H1 (cell line): Measurements from ENCODE around the gene RAB30. TPM values are rescaled to one million over a fixed set of nuclear protein-coding genes. Genes with fewer than 3 reads are reported as not detected.

ENCODE experiments used
- CTCF ChIA-PET: fragments of 300-600 bp; sonication (Branson Sonifier 250); formaldehyde crosslinking; loops from one replicate; lab custom pipeline; 2021; ENCODE audit not compliant: partially characterized antibody; lab: Charles Lee
- POLR2A ChIA-PET: fragments of 300-600 bp; sonication (Branson Sonifier 250); formaldehyde crosslinking; loops from one replicate; lab custom pipeline; 2021; ENCODE audit warnings: inconsistent platforms; ENCODE audit not compliant: partially characterized antibody; lab: Charles Lee
- DNase-seq, 2 experiments: peaks; one replicate each; pipeline versions ENCODE4 v3.0.0 to v3.0.0-alpha.2; 2010 to 2022; ENCODE audit warnings: low spot score in 2 of 2, low read depth in 1 of 2, mixed read lengths in 1 of 2
- FAIRE-seq: peaks from 2 replicates; lab custom pipeline; 2011; peaks lifted over from hg19 to GRCh38; lab: Jason Lieb, UNC
- H2AFZ ChIP-seq: 2 replicates; pipeline ENCODE4 v1.8.1; 2012; ENCODE audit warnings: low read length, inconsistent platforms
- H2AK5ac ChIP-seq: 2 replicates; pipeline ENCODE4 v1.6.1; 2013; ENCODE audit warnings: low read depth, low read length
- H2BK120ac ChIP-seq: replicated peaks from 2 replicates; pipeline ENCODE3; 2013; ENCODE audit warnings: low read depth, low read length, inconsistent platforms
- H2BK12ac ChIP-seq: 2 replicates; pipeline ENCODE4 v1.6.1; 2013; ENCODE audit warnings: low read depth, low read length
- H2BK15ac ChIP-seq: 2 replicates; pipeline ENCODE4 v1.6.1; 2013; ENCODE audit warnings: low read length
- H2BK20ac ChIP-seq: 2 replicates; pipeline ENCODE4 v1.6.1; 2013; ENCODE audit warnings: low read length
- H2BK5ac ChIP-seq: 2 replicates; pipeline ENCODE4 v1.6.1; 2013; ENCODE audit warnings: low read depth, low read length
- H3K14ac ChIP-seq: 2 replicates; pipeline ENCODE4 v1.6.1; 2013; ENCODE audit warnings: inconsistent platforms; ENCODE audit not compliant: insufficient read length
- H3K18ac ChIP-seq: 2 replicates; pipeline ENCODE4 v1.6.1; 2013; ENCODE audit warnings: low read length; ENCODE audit errors: extremely low read depth
- H3K23ac ChIP-seq: 2 replicates; pipeline ENCODE4 v1.6.1; 2013; ENCODE audit warnings: inconsistent platforms; ENCODE audit not compliant: insufficient read length
- H3K23me2 ChIP-seq: 2 replicates; pipeline ENCODE4 v1.6.1; 2013; ENCODE audit warnings: low read depth, low read length
- H3K27ac ChIP-seq: 2 replicates; pipeline ENCODE4 v1.6.1; 2011; ENCODE audit warnings: low read depth, low read length, inconsistent platforms
- H3K27me3 ChIP-seq, 4 experiments: replicated peaks in 1 of 4; 1 replicate in 1 of 4; 2 replicates in 3 of 4; pipeline versions ENCODE4 v1.6.1 to v1.8.1; 2011 to 2013; ENCODE audit warnings: low read length in 3 of 4, mild to moderate bottlenecking in 3 of 4, inconsistent platforms in 2 of 4, mixed read lengths in 2 of 4, moderate library complexity in 1 of 4; ENCODE audit not compliant: control insufficient read depth in 3 of 4, insufficient read depth in 3 of 4; ENCODE audit errors: extremely low read depth in 1 of 4
- H3K36me3 ChIP-seq, 4 experiments: 2 replicates each; pipeline versions ENCODE4 v1.6.1 to v1.8.1; 2011 to 2013; ENCODE audit warnings: mild to moderate bottlenecking in 4 of 4, low read length in 3 of 4, moderate library complexity in 2 of 4, control low read depth in 1 of 4, inconsistent platforms in 1 of 4; ENCODE audit not compliant: insufficient read depth in 4 of 4, control insufficient read depth in 2 of 4
- H3K4ac ChIP-seq: replicated peaks from 2 replicates; pipeline ENCODE3; 2013; ENCODE audit warnings: low read length, low read depth, mixed read lengths, inconsistent platforms; ENCODE audit not compliant: insufficient read length
- H3K4me1 ChIP-seq, 4 experiments: replicated peaks in 1 of 4; 1 replicate in 1 of 4; 2 replicates in 3 of 4; pipeline versions ENCODE4 v1.6.1 to v1.8.1; 2011 to 2013; ENCODE audit warnings: low read length in 3 of 4, inconsistent platforms in 2 of 4, mixed read lengths in 1 of 4; ENCODE audit not compliant: insufficient read depth in 4 of 4, control insufficient read depth in 3 of 4
- H3K4me2 ChIP-seq, 2 experiments: 2 replicates each; pipeline versions ENCODE4 v1.6.1 to v1.8.1; 2011 to 2013; ENCODE audit warnings: low read depth in 2 of 2, low read length in 2 of 2, control low read depth in 1 of 2, inconsistent platforms in 1 of 2, mild to moderate bottlenecking in 1 of 2; ENCODE audit not compliant: insufficient read depth in 1 of 2
- H3K4me3 ChIP-seq, 4 experiments: fragments of 200-600, 300-600 bp in 1 of 4; sonication (generic), shearing (Covaris generic), sonication (Bioruptor Twin) in 1 of 4; 2 replicates each; pipeline versions ENCODE4 v1.5.1 to v1.8.1; 2011 to 2016; ENCODE audit warnings: low read length in 4 of 4, low read depth in 3 of 4, control low read depth in 2 of 4, inconsistent platforms in 2 of 4, mild to moderate bottlenecking in 2 of 4, mixed read lengths in 1 of 4, moderate library complexity in 1 of 4; ENCODE audit not compliant: insufficient read depth in 2 of 4; ENCODE audit errors: extremely low read depth in 1 of 4
- H3K56ac ChIP-seq: replicated peaks from 2 replicates; pipeline ENCODE3; 2013; ENCODE audit warnings: low read depth, mild to moderate bottlenecking, mixed read lengths, low read length, inconsistent platforms; ENCODE audit not compliant: insufficient read length
- H3K79me1 ChIP-seq: 2 replicates; pipeline ENCODE4 v1.6.1; 2013; ENCODE audit warnings: low read depth, low read length, control low read depth
- H3K79me2 ChIP-seq, 2 experiments: 2 replicates each; pipeline versions ENCODE4 v1.6.1 to v1.8.1; 2012 to 2013; ENCODE audit warnings: low read length in 2 of 2, mild to moderate bottlenecking in 2 of 2, inconsistent platforms in 1 of 2; ENCODE audit not compliant: insufficient read depth in 2 of 2, control insufficient read depth in 1 of 2
- H3K9ac ChIP-seq, 4 experiments: replicated peaks in 1 of 4; 1 replicate in 1 of 4; 2 replicates in 3 of 4; pipeline versions ENCODE4 v1.6.1 to v1.8.1; 2011 to 2013; ENCODE audit warnings: low read depth in 3 of 4, low read length in 3 of 4, control low read depth in 2 of 4, mild to moderate bottlenecking in 2 of 4, moderate library complexity in 2 of 4, inconsistent platforms in 1 of 4; ENCODE audit errors: extremely low read depth in 1 of 4
- H3K9me3 ChIP-seq, 2 experiments: 2 replicates each; pipeline versions ENCODE4 v1.6.1 to v1.8.1; 2012 to 2013; ENCODE audit warnings: mild to moderate bottlenecking in 2 of 2, moderate library complexity in 2 of 2, control low read depth in 1 of 2, inconsistent platforms in 1 of 2, low read depth in 1 of 2, low read length in 1 of 2, mixed read lengths in 1 of 2; ENCODE audit not compliant: insufficient read depth in 2 of 2
- H4K20me1 ChIP-seq, 2 experiments: replicated peaks in 1 of 2; 2 replicates each; pipeline versions ENCODE3 to v1.8.1; 2011 to 2013; ENCODE audit warnings: inconsistent platforms in 2 of 2, low read length in 2 of 2, mild to moderate bottlenecking in 1 of 2; ENCODE audit not compliant: insufficient read depth in 2 of 2, control insufficient read depth in 1 of 2
- H4K5ac ChIP-seq: 2 replicates; pipeline ENCODE4 v1.6.1; 2013; ENCODE audit warnings: low read length, low read depth, mixed read lengths, inconsistent platforms; ENCODE audit not compliant: insufficient read length
- H4K8ac ChIP-seq: 2 replicates; pipeline ENCODE4 v1.8.0; 2013; ENCODE audit warnings: mild to moderate bottlenecking, moderate library complexity, low read length, inconsistent platforms; ENCODE audit not compliant: insufficient read depth; ENCODE audit errors: extremely low read depth
- H4K91ac ChIP-seq: replicated peaks from 2 replicates; pipeline ENCODE3; 2013; ENCODE audit warnings: low read length, mixed read lengths, inconsistent platforms; ENCODE audit not compliant: insufficient read length
- HDAC2 ChIP-seq, 2 experiments: fragments of 300-600 bp in 1 of 2; sonication (generic) in 1 of 2; IDR thresholded peaks; 2 replicates each; pipeline ENCODE4 v1.6.1; 2011 to 2012; ENCODE audit warnings: low read depth in 2 of 2, low read length in 2 of 2, mild to moderate bottlenecking in 2 of 2, moderate library complexity in 2 of 2, borderline replicate concordance in 1 of 2, inconsistent platforms in 1 of 2
- WGBS, 2 experiments: shearing (Covaris generic) in 1 of 2; methylation state at CpG; one replicate each; pipeline versions ENCODE4 v1.1.6 to v1.1.7; 2013 to 2015; ENCODE audit warnings: low lambda C conversion rate in 2 of 2, mixed read lengths in 2 of 2, inconsistent platforms in 1 of 2, low coverage in 1 of 2, missing lambda C conversion rate in 1 of 2; ENCODE audit not compliant: insufficient replicate concordance in 2 of 2, insufficient coverage in 1 of 2, insufficient read length in 1 of 2; ENCODE audit errors: extremely low coverage in 1 of 2, missing lambda C conversion rate in 1 of 2; 5-methylcytosine and 5-hydroxymethylcytosine counted together
- polyA plus RNA-seq, 7 experiments: library from polyadenylated mRNA; depleted of rRNA in 3 of 7; stranded (reverse) in 5 of 7; unstranded in 2 of 7; fragments of >200 nt in 5 of 7; fragments of 200-250 nt in 2 of 7; gene quantifications; 1 replicate in 5 of 7; 2 replicates in 1 of 7; 4 replicates in 1 of 7; pipeline versions ENCODE4 v1.2.1 to v1.2.3, GENCODE V29; 2011 to 2013; ENCODE audit warnings: missing spikeins in 2 of 7, mixed read lengths in 2 of 7
- total RNA-seq: library from RNA; stranded (reverse); fragmentation: NEBNext Ultra II Directional; extraction: Animal tissue kit (Norgen Biotek cat#: 25700); gene quantifications from 2 replicates; pipeline ENCODE4 v1.2.1, GENCODE V29; 2021

The RAB30 gene
- total and polyA plus RNA-seq, 2 of the 8 experiments (the other 6 are each of a cell fraction or from before 2014, with no cell fraction given), result 1.6 to 11.7 TPM

DNA sequence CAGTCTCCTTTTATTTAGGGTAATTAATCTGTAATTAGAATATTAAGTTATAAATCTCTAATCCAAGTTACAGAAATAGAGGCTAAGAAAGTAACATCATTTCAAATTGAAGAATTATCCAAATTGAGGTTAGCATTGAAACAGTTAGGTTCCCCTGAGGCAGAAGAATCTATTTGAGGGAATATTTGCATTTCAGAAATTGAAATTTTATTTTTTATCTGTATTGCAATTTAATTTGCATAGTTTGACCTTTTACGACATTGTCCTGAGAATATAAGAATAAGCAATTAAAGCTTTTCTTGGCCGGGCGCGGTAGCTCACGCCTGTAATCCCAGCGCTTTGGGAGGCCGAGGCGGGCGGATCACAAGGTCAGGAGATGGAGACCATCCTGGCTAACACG is 142.6 kb downstream of the RAB30 start:
- FAIRE-seq (no peak), DNase-seq (no peak)
- H4K5ac ChIP-seq, result no peak overlapping the region
- no peaks in the 10 kb centered on the region for H3K23me2 ChIP-seq
- H3K9ac ChIP-seq, result no peak overlapping the region
- H3K23ac ChIP-seq, result no peak overlapping the region
- no peak overlapping the region for H3K18ac ChIP-seq
- H4K8ac ChIP-seq, result no peak overlapping the region
- no peaks in the 10 kb centered on the region for H3K79me2 ChIP-seq
- H3K27me3 ChIP-seq, result no peaks in the 10 kb centered on the region
- H2BK15ac ChIP-seq, result no peak overlapping the region
- H3K79me1 ChIP-seq, result no peaks in the 10 kb centered on the region
- no peak overlapping the region for H4K91ac ChIP-seq
- peaks cover 0 to 3% of the 10 kb centered on the region in 2 experiments for H4K20me1 ChIP-seq
- H3K4ac ChIP-seq, result no peak overlapping the region
- H3K4me2 ChIP-seq, result no peak overlapping the region
- H2BK120ac ChIP-seq, result no peak overlapping the region
- H3K14ac ChIP-seq, result no peak overlapping the region
- no peak overlapping the region for H2AFZ ChIP-seq
- no peak overlapping the region for H3K4me3 ChIP-seq
- peaks cover 10 to 40% (median 19%) of the 10 kb centered on the region in 4 experiments for H3K36me3 ChIP-seq
- no peak overlapping the region for H3K56ac ChIP-seq
- H2BK12ac ChIP-seq, result no peak overlapping the region
- ChIA-PET POLR2A (interaction anchor here (0.6 kb wide), 1 partner anchor 23 kb away, joined by 3 read pairs; no protein-coding TSS in a partner anchor), CTCF (interaction anchor here (0.5 to 1.4 kb wide), 2 partner anchors 15 to 39 kb away, joined by 3 read pairs; no protein-coding TSS in a partner anchor)
- H2AK5ac ChIP-seq, result no peak overlapping the region
- WGBS, 2 experiments, result 97% methylated on average over 10 of the region's 10 CpGs; no CpG with 5 or more reads in 1 of the 2 experiments
- no peaks in the 10 kb centered on the region for H3K9me3 ChIP-seq
- no peak for TF ChIP-seq HDAC2 (IDR thresholded peaks at IDR 0.05; ENCODE audit: borderline replicate concordance in 1 of 2, low read depth in 2 of 2, low read length in 2 of 2)
- H2BK20ac ChIP-seq, result no peak overlapping the region
- no peak overlapping the region for H3K27ac ChIP-seq
- no peaks in the 10 kb centered on the region for H3K4me1 ChIP-seq
- no peak overlapping the region for H2BK5ac ChIP-seq
